HG02852 (cell line): Measurements from ENCODE around the gene PLCG1.
"Not testable (repeated sequence)": the region's sequence is repeated elsewhere in the genome, so short reads cannot be mapped to it uniquely, and the experiment has no call there.

Experiments used
- ATAC-seq: cut with Tn5 transposase; IDR thresholded peaks from one replicate; pipeline ENCODE4 v1.9.1; 2021; ENCODE audit warnings: mild to moderate bottlenecking, moderate library complexity; ENCODE audit not compliant: unreplicated experiment

Gene PLCG1

GRCh38 chr20:41136680-41137613, at the start of gene PLCG1:
Gene PLCG1 (plus strand): TSS chr20:41137543. CDS start chr20:41137642, 99 bp downstream.
- ATAC-seq, result peak; percentile 63

- no peak for ATAC-seq
Observed at GRCh38 chr20:41087777-41088176, 49.6 kb upstream of the PLCG1 start.

- no peak for ATAC-seq
Observed at GRCh38 chr20:41089555-41089954, 47.8 kb upstream of the PLCG1 start.

GRCh38 chr20:41091927-41092326, 45.4 kb upstream of the PLCG1 start:
- no peak for ATAC-seq

GRCh38 chr20:41094353-41095055, 42.8 kb upstream of the PLCG1 start:
- ATAC-seq, result no peak

GRCh38 chr20:41095110-41095969, 42.0 kb upstream of the PLCG1 start:
- ATAC-seq, result no peak

- ATAC-seq, result no peak
Observed at GRCh38 chr20:41098703-41099250, 38.6 kb upstream of the PLCG1 start.

- no peak for ATAC-seq
Observed at GRCh38 chr20:41100001-41100480, 37.3 kb upstream of the PLCG1 start.

GRCh38 chr20:41101660-41102059, 35.7 kb upstream of the PLCG1 start:
- no peak for ATAC-seq

GRCh38 chr20:41108531-41108930, 28.8 kb upstream of the PLCG1 start:
- no peak for ATAC-seq

- no peak for ATAC-seq
Observed at GRCh38 chr20:41110012-41110411, 27.3 kb upstream of the PLCG1 start.

GRCh38 chr20:41110930-41111577, 26.3 kb upstream of the PLCG1 start:
- ATAC-seq, result no peak

GRCh38 chr20:41111578-41111951, 25.8 kb upstream of the PLCG1 start:
- no peak for ATAC-seq

GRCh38 chr20:41116282-41116956, 20.9 kb upstream of the PLCG1 start:
- ATAC-seq, result no peak

- not testable (repeated sequence) for ATAC-seq
Observed at GRCh38 chr20:41118159-41118558, 19.2 kb upstream of the PLCG1 start.

- no peak for ATAC-seq
Observed at GRCh38 chr20:41118632-41119031, 18.7 kb upstream of the PLCG1 start.

- ATAC-seq, result no peak
Observed at GRCh38 chr20:41119614-41120561, 17.5 kb upstream of the PLCG1 start.

- no peak for ATAC-seq
Observed at GRCh38 chr20:41121399-41121798, 15.9 kb upstream of the PLCG1 start.
